Epithelial cell of esophagus (primary cell): ENCODE results near the gene NDUFB7.
A peak's percentile ranks its signal among the peaks of the same experiment; 100 is the strongest.
"Not testable (repeated sequence)": the region's sequence is repeated elsewhere in the genome, so short reads cannot be mapped to it uniquely, and the experiment has no call there.

Experiments
- DNase-seq: peaks from one replicate; pipeline ENCODE4 v3.0.0; 2010; ENCODE audit warnings: low read depth
- H3K4me3 ChIP-seq: 2 replicates; pipeline ENCODE4 v1.5.1; 2011; ENCODE audit warnings: mild to moderate bottlenecking, low read length, control low read depth
- TF ChIP-seq, protein P1 (sequence below): IDR thresholded peaks from 2 replicates; pipeline ENCODE4 v1.5.1; 2011; ENCODE audit warnings: low read depth, mild to moderate bottlenecking, low read length, control low read depth, inconsistent platforms; ENCODE audit not compliant: insufficient read depth; ENCODE audit errors: missing control alignments

The NDUFB7 gene

DNA sequence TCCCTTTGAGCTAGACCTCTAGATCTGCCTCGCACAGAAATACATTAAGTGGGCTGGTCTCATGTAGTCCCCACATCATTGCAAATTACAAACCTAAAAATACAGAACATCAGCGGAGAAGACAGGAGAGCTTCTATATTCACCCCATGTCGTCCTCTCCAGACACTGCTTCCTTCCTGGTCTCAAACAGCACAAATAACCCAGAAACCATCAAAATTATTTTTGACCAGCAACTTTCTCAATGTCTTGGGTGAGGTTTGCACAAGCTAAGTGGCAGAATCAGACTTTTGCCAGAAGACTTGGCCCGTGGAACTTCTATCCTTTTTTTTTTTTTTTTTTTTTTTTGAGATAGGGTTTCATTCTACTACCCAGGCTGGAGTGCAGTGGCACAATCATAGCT, 39.2 kb upstream of the NDUFB7 start:
- DNase-seq: no peak
- TF ChIP-seq, protein P1, sequence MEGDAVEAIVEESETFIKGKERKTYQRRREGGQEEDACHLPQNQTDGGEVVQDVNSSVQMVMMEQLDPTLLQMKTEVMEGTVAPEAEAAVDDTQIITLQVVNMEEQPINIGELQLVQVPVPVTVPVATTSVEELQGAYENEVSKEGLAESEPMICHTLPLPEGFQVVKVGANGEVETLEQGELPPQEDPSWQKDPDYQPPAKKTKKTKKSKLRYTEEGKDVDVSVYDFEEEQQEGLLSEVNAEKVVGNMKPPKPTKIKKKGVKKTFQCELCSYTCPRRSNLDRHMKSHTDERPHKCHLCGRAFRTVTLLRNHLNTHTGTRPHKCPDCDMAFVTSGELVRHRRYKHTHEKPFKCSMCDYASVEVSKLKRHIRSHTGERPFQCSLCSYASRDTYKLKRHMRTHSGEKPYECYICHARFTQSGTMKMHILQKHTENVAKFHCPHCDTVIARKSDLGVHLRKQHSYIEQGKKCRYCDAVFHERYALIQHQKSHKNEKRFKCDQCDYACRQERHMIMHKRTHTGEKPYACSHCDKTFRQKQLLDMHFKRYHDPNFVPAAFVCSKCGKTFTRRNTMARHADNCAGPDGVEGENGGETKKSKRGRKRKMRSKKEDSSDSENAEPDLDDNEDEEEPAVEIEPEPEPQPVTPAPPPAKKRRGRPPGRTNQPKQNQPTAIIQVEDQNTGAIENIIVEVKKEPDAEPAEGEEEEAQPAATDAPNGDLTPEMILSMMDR: no peak
- no peak overlapping the region for H3K4me3 ChIP-seq

DNA sequence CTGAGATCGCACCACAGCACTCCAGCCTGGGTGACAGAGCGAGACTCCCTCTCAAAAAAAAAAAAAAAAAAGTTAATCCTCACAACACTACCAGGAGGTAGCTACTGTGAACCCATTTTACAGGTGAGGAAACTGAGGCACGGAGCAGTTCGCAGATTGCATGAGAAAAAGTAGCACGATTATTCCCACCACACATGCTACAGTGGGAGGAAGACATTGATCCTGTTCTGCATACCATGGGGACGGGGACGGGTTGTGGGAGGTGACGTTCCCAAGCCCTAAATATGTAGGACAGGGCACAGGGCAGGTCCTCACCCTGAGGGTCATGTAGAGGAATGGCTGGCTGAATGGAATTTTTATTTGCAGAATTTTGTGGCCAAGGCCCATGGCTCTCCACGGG, 34.8 kb upstream of the NDUFB7 start:
- no peak for DNase-seq
- H3K4me3 ChIP-seq: no peak overlapping the region
- TF ChIP-seq, protein P1: no peak

DNA sequence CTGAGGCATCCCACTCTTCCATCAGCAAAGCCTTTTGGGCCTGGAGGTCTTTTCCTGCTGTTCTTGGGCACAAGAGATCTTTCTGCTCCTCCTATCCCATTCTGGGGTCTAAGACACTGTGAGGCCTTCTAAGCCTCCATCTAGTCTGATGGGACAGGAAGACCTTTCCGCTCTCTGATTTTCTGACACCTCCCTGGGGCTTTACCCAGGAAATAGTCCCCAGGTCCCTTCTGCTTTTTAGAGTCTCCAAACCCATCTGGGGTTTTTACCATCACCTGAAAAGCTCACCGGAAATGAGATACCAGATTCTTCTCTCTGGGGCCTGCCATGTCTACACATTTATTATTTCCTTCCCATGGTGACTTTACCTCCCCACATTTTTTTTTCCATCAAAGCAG, 32.1 kb upstream of the NDUFB7 start:
- no peak for DNase-seq
- TF ChIP-seq, protein P1: no peak
- no peak overlapping the region for H3K4me3 ChIP-seq

DNA sequence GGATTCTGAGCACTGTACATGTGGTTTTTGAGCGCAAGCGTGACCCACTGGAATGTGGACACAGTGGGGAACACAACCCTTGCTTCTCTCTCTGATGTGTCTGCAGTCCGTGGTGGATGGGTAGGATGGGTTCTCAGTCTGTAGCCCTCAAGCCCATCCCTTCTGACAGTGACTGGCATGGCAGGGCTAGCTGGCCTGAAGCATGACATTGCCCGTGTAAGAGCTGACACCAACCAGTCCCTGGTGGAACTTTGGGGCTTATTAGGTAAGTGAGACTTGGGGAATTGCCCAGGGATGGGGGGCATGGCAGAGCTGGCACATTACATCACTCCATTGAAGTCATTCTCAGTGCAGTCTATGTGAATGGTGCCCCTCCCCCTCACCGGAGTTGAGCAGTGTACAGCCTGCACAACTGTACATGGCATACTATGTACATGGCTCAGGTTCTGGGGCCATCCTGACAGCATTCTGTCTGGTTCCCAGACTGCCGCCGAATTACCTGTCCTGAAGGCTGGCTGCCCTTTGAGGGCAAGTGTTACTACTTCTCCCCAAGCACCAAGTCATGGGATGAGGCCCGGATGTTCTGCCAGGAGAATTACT, 27.8 kb upstream of the NDUFB7 start:
- TF ChIP-seq, protein P1: no peak
- DNase-seq: no peak
- no peak overlapping the region for H3K4me3 ChIP-seq

DNA sequence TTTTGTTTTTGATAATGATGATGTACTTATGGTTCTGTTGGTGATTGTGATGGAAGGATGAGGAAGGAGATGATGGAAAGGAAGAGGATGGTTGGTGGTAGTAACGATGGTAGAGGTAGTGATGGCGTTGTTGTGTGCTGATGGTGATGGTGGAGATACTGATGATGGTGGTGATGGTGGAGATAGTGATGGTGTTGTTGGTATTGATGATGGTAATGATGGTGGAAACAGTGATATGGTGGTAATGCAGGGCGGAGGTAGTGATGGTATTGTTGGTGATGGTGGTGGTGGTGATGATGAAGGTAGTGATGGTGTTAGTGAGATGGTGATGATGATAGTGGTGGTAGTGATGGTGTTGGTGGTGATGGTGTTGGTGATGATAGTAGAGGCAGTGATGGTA, 23.7 kb upstream of the NDUFB7 start:
- H3K4me3 ChIP-seq: no peak overlapping the region
- no peak for DNase-seq
- TF ChIP-seq, protein P1: no peak

DNA sequence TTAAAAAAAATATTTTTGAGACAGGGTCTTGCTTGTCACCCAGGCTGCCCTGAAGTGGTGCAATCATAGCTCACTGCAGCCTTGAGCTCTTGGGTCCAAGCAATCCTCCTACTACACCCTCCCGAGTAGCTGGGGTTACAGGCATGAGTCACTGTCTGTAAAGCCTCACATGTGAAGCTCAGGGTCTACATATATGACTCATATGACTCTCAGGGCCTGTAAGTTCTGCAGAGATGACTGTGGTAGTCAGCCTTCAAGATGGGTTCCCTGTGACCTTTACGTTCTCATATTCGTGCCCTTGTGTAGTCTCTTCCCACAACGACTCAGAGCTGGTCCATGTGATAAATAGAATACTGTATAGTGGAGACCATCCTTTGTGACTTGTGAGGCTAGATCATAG, 17.6 kb upstream of the NDUFB7 start:
- H3K4me3 ChIP-seq, DNase-seq: not testable (repeated sequence)

DNA sequence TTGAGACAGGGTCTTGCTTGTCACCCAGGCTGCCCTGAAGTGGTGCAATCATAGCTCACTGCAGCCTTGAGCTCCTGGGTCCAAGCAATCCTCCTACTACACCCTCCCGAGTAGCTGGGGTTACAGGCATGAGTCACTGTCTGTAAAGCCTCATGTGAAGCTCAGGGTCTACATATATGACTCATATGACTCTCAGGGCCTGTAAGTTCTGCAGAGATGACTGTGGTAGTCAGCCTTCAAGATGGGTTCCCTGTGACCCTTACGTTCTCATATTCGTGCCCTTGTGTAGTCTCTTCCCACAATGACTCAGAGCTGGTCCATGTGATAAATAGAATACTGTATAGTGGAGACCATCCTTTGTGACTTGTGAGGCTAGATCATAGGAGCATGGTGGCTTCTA, 13.3 kb upstream of the NDUFB7 start:
- peak; percentile 17 for DNase-seq
- H3K4me3 ChIP-seq: not testable (repeated sequence)

DNA sequence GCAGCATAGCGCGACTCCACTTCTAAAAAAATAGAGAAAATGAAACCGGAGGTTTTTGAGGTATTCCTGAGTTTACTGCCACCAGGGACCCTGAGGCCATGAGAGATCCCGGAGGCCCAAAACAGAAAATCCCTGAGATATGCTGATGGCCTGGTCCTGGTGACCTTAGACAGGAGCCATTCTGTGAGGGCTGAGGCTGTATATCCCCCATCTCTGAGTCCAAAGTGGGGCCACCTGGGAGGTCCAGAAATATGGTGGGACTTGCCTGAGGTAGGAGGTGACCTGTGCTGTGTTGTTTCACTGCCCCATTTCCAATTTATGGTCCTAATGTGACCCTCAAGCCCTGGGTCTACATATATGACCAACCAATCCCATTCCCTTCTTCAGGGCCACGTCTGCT, 12.5 kb upstream of the NDUFB7 start:
- not testable (repeated sequence) for DNase-seq, H3K4me3 ChIP-seq

DNA sequence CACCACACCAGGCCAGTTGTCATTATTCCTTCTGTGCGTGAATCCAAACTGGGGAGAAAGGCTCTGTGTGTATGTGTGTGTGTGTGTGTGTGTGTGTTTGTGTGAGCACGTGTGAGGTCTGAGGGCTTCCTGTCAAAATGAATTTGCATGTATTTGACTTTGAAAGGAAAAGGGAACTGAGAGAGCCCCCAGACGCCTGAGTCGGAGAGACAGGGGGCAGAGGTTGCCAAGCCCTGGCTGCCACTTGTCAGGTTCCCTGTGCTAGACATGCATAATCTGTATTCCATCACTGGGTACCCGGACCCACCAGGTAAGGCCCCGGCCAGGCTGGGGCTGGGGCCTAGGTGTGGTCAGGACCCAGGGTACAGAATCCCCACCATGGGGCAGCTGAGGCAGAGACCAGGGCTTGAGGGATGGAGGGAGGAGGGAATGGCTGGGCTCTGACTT, 11.1 kb upstream of the NDUFB7 start, which contains the start of gene CLEC17A:
Gene CLEC17A, plus strand, starts transcription at position 191 of the 447 bp plus-strand sequence. Its CDS starts 77 bp downstream, at position 268.
- DNase-seq: no peak
- H3K4me3 ChIP-seq: no peak within 1 kb of the TSS
- TF ChIP-seq, protein P1: no peak
